GM20000 (cell line): ENCODE data around the gene FOXO1.

Source experiments
- DNase-seq: peaks from one replicate; pipeline ENCODE4 v3.0.0; 2012; ENCODE audit warnings: low spot score
- TF ChIP-seq, protein P1 (sequence below): IDR thresholded peaks from 2 replicates; pipeline ENCODE4 v1.5.1; 2012; ENCODE audit warnings: mild to moderate bottlenecking, control low read depth; ENCODE audit errors: extremely low read depth, missing control alignments

Gene FOXO1

DNA sequence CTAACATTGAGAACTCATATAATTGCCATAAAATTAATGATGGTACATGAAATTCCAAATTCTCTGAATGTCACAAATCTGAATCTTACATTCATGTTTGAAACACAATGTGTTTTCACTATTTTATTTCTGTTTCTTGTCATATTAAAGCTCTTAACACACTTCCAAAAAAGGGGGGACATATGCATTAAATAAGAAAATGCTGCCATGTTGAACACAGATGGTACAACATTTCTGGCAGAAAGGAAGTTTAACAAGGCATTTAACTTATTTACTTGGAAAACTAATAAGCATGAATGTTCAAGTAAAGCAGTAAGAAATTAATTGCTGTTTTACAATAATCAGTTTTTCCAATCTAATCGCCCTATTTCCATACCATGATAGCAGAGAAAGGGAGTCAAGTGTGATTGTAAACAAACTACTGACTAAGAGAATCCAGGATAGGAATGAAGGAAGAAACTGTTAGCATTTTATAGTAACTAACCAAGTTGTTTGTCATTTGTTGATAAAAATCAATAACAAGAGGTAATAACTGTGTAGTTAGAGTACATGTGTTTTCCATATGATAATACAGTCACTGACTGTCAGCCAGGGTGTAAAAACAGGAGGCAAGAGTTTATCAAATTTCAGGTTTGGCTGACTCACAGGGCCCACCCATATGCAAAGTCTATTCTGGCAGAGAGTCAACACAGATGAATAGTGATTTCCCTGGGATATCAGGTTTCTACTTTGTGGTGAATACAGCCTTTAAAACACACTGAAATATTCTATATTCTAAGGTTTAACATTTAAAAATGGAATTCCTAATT is 5.7 kb upstream of the FOXO1 start:
- TF ChIP-seq, protein P1, sequence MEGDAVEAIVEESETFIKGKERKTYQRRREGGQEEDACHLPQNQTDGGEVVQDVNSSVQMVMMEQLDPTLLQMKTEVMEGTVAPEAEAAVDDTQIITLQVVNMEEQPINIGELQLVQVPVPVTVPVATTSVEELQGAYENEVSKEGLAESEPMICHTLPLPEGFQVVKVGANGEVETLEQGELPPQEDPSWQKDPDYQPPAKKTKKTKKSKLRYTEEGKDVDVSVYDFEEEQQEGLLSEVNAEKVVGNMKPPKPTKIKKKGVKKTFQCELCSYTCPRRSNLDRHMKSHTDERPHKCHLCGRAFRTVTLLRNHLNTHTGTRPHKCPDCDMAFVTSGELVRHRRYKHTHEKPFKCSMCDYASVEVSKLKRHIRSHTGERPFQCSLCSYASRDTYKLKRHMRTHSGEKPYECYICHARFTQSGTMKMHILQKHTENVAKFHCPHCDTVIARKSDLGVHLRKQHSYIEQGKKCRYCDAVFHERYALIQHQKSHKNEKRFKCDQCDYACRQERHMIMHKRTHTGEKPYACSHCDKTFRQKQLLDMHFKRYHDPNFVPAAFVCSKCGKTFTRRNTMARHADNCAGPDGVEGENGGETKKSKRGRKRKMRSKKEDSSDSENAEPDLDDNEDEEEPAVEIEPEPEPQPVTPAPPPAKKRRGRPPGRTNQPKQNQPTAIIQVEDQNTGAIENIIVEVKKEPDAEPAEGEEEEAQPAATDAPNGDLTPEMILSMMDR, result no peak
- no peak for DNase-seq

DNA sequence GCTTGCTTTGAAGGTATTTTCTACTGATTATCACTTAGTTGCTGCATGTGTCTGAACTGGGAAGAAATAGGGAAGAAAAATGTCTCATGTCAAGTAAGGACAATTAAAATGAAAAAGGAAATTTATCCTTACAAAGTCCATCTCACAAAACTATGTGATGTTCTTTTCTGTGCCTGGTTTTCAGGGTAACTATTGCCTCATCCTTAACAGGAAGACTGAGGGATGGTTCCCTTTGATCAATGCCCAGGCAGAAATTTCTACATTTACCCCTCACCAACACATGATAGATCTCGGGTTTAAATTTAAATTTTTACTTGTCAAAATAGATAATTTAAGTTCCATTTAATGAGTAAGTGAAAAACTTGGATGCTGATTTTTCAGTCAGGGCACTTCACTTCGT is 3.9 kb upstream of the FOXO1 start:
- DNase-seq, result no peak
- TF ChIP-seq, protein P1, result no peak

DNA sequence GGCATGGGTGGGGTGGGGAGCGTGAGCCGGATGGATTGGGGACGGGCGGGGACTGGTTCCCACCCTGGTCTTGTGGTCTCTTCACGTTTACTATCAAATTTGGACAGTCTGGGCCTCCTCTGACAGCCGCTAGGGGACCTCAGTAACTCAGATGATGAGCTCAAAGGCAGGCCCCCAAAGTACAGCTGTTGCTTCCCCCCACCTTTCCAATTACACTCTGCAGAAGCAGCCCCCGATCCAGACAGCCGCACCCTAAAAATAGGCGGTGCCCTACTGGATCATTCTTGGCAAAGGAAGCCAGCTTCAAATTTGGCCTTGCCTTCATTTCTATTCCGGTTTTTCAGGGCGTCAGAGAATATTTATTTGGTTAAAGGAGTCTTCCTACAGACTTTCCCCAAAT is 1.9 kb upstream of the FOXO1 start:
- TF ChIP-seq, protein P1, result peak; percentile 46
- DNase-seq, result peak; percentile 63

DNA sequence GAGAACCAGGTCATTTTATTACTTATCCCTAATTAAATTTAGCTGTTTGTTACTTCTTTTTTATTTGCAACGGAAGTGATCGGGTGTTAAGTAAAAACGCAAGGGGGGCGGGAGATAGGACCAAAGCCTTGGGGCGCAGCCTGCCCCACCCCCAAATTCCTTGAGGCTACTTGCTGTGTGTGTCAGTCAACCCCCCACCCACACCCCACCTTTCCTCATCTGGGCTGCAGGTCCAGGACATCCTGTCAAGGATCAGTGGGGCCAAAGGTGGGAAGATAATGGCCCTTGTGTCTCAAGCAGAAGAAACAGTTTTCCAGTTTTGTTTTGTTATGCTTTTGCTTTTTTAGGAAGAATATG is 1.2 kb upstream of the FOXO1 start:
- no peak for DNase-seq
- TF ChIP-seq, protein P1, result no peak

DNA sequence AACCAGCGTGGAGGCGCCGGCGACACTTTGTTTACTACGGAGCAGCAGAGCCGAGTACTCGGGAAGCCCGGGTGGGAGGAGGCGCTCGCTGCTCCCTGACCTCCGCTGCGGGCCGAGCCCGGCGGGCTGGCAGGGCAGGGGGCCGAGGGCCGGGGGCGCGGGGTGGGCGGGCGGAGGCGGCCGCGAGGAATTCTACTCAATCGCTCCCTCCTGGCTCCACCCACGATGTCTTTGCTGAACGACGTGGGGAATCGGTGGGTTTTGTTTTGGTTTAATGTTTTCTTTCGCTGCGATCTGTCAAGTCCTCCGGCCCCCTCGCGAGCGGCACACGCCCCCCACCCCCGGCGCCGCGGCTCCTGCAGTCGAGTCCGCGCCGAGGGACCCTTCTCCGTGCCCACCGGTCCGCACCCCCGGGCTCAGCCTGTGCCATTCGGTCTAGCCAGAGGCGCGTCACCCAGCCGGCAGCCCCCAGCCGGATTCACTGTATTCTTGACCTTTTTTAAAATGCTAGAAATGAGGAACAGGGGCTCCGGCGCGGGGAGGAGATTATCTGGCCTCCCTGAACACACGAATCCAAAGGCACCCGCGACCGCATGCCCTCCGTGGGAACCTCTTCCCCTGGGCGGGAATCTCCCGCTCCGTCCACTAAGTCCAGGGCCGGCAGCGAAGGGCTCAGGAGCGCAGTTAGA is 636 bp upstream of the FOXO1 start:
- no peak for DNase-seq
- TF ChIP-seq, protein P1, result no peak

DNA sequence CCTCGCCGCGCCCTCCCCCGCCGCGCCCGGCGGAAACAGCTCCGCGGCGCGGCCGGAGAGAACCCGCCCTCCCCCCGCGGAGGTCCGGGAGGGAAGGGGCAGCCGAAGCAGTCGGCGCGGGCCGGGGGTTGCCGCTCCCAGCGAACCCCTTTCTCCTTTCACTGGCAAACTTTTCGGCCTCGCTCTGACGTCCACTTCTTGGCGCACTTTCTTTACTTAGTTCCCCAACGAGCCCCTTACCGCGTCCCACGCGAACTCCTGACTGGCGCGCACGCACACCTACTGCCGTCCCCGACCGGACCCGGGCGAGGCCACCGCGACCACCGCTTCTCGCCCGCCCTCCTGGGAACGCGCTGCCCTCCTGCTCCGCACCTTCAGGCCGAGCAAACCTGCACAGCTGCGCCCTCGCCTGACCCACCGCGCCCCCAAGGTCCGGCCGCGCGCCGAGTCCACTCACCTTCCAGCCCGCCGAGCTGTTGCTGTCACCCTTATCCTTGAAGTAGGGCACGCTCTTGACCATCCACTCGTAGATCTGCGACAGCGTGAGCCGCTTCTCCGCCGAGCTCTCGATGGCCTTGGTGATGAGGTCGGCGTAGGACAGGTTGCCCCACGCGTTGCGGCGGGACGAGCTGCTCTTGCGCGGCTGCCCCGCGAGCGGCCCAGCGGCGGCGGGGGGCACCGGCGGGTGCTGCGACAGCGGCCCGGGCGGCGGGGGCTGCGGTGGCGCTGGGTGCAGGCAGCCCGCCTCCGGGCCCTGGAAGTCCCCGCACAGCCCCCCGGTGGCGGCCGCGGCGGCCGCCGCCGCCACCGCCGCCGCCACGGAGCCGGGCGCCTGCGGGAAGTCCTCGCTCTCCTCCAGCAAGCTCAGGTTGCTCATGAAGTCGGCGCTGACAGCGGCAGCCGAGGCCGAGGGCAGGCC is 1.1 kb downstream of the FOXO1 start:
- TF ChIP-seq, protein P1, result peak; percentile 16
- peak; percentile 70 for DNase-seq
